Measurements from ENCODE around the gene RALB. TPM values are rescaled to one million over a fixed set of nuclear protein-coding genes. Genes with fewer than 3 reads are reported as not detected.

The RALB gene
- total RNA-seq, 1 experiment from 2014 or later: 17.1 TPM

GRCh38 chr2:120241684-120242083 is 11.0 kb upstream of the RALB start:
- Mint-ChIP-seq H3K27ac (no peak overlapping the region), H3K36me3 (no peaks in the 10 kb centered on the region), H3K27me3 (ENCODE audit: low read depth) (peaks cover 15% of the 10 kb centered on the region), H3K4me3 (no peak overlapping the region), H3K9me3 (peaks cover 6% of the 10 kb centered on the region; the same call in 1 of the 2 replicates), H3K4me1 (peaks cover 44% of the 10 kb centered on the region)
- POLR2A ChIA-PET: no interaction called here
- no peak for DNase-seq (ENCODE audit: low spot score)
- TF ChIP-seq TP53 (CRISPR knock-in tag; IDR thresholded peaks at IDR 0.05) (no peak), GRHL2 (CRISPR knock-in tag; IDR thresholded peaks at IDR 0.05; ENCODE audit: insufficient replicate concordance, severe bottlenecking) (no peak), ATF1 (CRISPR knock-in tag; IDR thresholded peaks at IDR 0.05) (no peak), ATF6 (CRISPR knock-in tag; IDR thresholded peaks at IDR 0.05) (no peak), MXD4 (CRISPR knock-in tag; IDR thresholded peaks at IDR 0.05; ENCODE audit: borderline replicate concordance) (no peak), ZSCAN18 (CRISPR knock-in tag; IDR thresholded peaks at IDR 0.05) (no peak), JUN (CRISPR knock-in tag; IDR thresholded peaks at IDR 0.05) (no peak), TEAD4 (CRISPR knock-in tag; IDR thresholded peaks at IDR 0.05) (no peak), ARID4B (CRISPR knock-in tag; IDR thresholded peaks at IDR 0.05; ENCODE audit: borderline replicate concordance) (no peak), ZNF232 (CRISPR knock-in tag; IDR thresholded peaks at IDR 0.05) (no peak)
- no peak for ATAC-seq
- CTCF ChIA-PET: interaction anchor here (1.1 kb wide), 1 partner anchor 11 kb away, joined by 3 read pairs; no protein-coding TSS in a partner anchor

GRCh38 chr2:120243211-120243610 is 9.4 kb upstream of the RALB start:
- Mint-ChIP-seq H3K27me3 (ENCODE audit: low read depth) (peaks cover 21% of the 10 kb centered on the region), H3K36me3 (no peaks in the 10 kb centered on the region), H3K27ac (no peak overlapping the region), H3K4me1 (peaks cover 47% of the 10 kb centered on the region), H3K9me3 (peaks cover 6% of the 10 kb centered on the region; the same call in 1 of the 2 replicates), H3K4me3 (no peak overlapping the region)
- TF ChIP-seq SMAD3 (CRISPR knock-in tag; IDR thresholded peaks at IDR 0.05; ENCODE audit: borderline replicate concordance): no peak
- TF ChIP-seq RORB (CRISPR knock-in tag; IDR thresholded peaks at IDR 0.05): no peak
- peak; percentile 43; the same call in 1 of the 2 replicates for TF ChIP-seq ZNF263 (CRISPR knock-in tag; IDR thresholded peaks at IDR 0.05; ENCODE audit: low read depth)
- ChIA-PET CTCF (no interaction called here), POLR2A (no interaction called here)
- ATAC-seq (no peak), DNase-seq (ENCODE audit: low spot score) (no peak)

- TF ChIP-seq NFE2L1 (CRISPR knock-in tag; IDR thresholded peaks at IDR 0.05): no peak
- TF ChIP-seq ZNF416 (CRISPR knock-in tag; IDR thresholded peaks at IDR 0.05): no peak
- no peak for TF ChIP-seq NFYB (CRISPR knock-in tag; conservative IDR thresholded peaks at IDR 0.05; ENCODE audit: low read depth)
- no peak for TF ChIP-seq ZNF232 (CRISPR knock-in tag; IDR thresholded peaks at IDR 0.05)
- no peak for TF ChIP-seq KAT7 (CRISPR knock-in tag; IDR thresholded peaks at IDR 0.05; ENCODE audit: borderline replicate concordance)
- TF ChIP-seq TEAD1 (CRISPR knock-in tag; IDR thresholded peaks at IDR 0.05): no peak
- TF ChIP-seq ZNF263 (CRISPR knock-in tag; IDR thresholded peaks at IDR 0.05; ENCODE audit: low read depth): no peak
- TF ChIP-seq E2F1 (CRISPR knock-in tag; IDR thresholded peaks at IDR 0.05): no peak
- no peak for TF ChIP-seq TP53 (CRISPR knock-in tag; IDR thresholded peaks at IDR 0.05)
- TF ChIP-seq ETV6 (CRISPR knock-in tag; IDR thresholded peaks at IDR 0.05): no peak
- TF ChIP-seq IRF2 (CRISPR knock-in tag; IDR thresholded peaks at IDR 0.05; ENCODE audit: borderline replicate concordance, low read depth): no peak
- DNase-seq (ENCODE audit: low spot score) (no peak), ATAC-seq (no peak)
- Mint-ChIP-seq H3K4me3 (no peak overlapping the region), H3K9me3 (peaks cover 6% of the 10 kb centered on the region; the same call in 1 of the 2 replicates), H3K27ac (no peak overlapping the region; the same call in 1 of the 2 replicates), H3K4me1 (peaks cover 44% of the 10 kb centered on the region), H3K27me3 (ENCODE audit: low read depth) (peaks cover 23% of the 10 kb centered on the region), H3K36me3 (no peaks in the 10 kb centered on the region)
- ChIA-PET CTCF (interaction anchor here (1.2 to 1.4 kb wide), 2 partner anchors 39 to 69 kb away, joined by 5 read pairs; no protein-coding TSS in a partner anchor), POLR2A (no interaction called here)
These were observed 8.6 kb upstream of the RALB start for GRCh38 chr2:120243875-120244553.
